ENCODE measurements around the gene DOCK8.

GRCh38 chr9:343773-344172 lies 129.1 kb downstream of the DOCK8 start:
- TF ChIP-seq YY1 (IDR thresholded peaks at IDR 0.05; ENCODE audit: low read depth, low read length) (no peak), CHD2 (IDR thresholded peaks at IDR 0.05; ENCODE audit: borderline replicate concordance, low read depth, low read length) (no peak), BHLHE40 (IDR thresholded peaks at IDR 0.05; ENCODE audit: borderline replicate concordance in 1 of 2, low read depth in 2 of 2, low read length in 1 of 2) (no peak), E4F1 (IDR thresholded peaks at IDR 0.05; ENCODE audit: borderline replicate concordance, partially characterized antibody) (no peak), GABPA (IDR thresholded peaks at IDR 0.05; ENCODE audit: low read depth) (no peak), CTCF (IDR thresholded peaks at IDR 0.05 in 2 of 3, conservative IDR thresholded peaks at IDR 0.05 in 1 of 3; ENCODE audit: control insufficient read depth in 2 of 3, extremely low read depth in 1 of 3, insufficient read depth in 1 of 3, low read depth in 3 of 3, low read length in 3 of 3) (no peak), FOXM1 (IDR thresholded peaks at IDR 0.05; ENCODE audit: low read depth, low read length) (no peak), POLR2AphosphoS5 (IDR thresholded peaks at IDR 0.05; ENCODE audit: low read length) (no peak), MTA3 (IDR thresholded peaks at IDR 0.05; ENCODE audit: borderline replicate concordance, low read length) (no peak), USF2 (IDR thresholded peaks at IDR 0.05; ENCODE audit: borderline replicate concordance, low read depth, low read length) (no peak), BCL11A (IDR thresholded peaks at IDR 0.05; ENCODE audit: low read depth, low read length) (no peak), MYC (IDR thresholded peaks at IDR 0.05; ENCODE audit: insufficient read depth, insufficient read length, insufficient replicate concordance, low read length, severe bottlenecking) (no peak)

All from GM12878 (cell line).